ENCODE data around the gene TAOK2. TPM values are rescaled to one million over a fixed set of nuclear protein-coding genes. Genes with fewer than 3 reads are reported as not detected.

TAOK2 gene
- total and polyA plus RNA-seq, 2 of the 4 experiments (the other 2 are of a cell fraction) = 23.0 to 31.7 TPM

DNA sequence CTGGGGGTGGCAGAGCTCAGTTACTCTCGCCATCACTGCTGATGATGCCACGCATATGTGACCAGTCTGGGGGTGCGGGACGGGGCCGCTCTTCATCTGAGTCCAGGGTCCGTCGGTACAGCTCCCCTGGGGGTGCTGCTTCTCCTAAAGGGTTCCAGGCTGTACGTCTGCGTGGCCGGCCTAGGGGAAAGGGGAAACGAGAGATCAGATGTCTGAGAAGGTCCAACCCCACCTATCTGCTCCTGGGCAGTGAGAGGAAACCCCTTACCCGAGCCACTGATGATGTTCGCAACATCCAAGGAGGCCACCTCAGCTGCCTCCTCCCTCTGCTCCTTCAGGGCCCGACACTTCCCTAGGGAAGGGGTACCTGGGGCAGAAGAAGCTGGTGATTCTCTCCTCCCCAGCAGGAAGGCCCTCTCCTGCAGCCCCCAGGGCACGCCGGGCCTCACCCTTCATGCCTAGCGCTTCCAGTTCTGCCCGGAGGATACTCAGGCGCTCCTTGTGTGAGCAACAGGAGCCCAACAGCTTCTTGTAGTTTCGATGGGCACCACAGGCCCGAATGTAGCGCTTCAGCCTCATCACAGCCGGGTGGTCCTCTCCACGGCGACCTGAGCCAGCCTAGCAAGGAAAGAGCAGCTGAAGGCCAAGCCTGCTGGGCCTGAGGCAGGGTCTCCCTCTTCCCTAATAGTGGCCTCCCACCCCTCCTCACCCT, 19.7 kb downstream of the TAOK2 start:
- ATAC-seq (ENCODE audit: low read depth) = no peak
- Histone ChIP-seq H3K27ac (ENCODE audit: insufficient read depth, low read length) (no peak overlapping the region), H4K5ac (ENCODE audit: low read depth, low read length) (no peak overlapping the region), H2BK5ac (ENCODE audit: low read depth, low read length, poor library complexity, severe bottlenecking) (no peak overlapping the region), H3K9me1 (ENCODE audit: insufficient read depth, low read length) (peaks cover 5% of the 10 kb centered on the region; the same call in 1 of the 2 replicates), H3K36me3 (ENCODE audit: control insufficient read depth, insufficient read depth, low read length) (peaks cover 31% of the 10 kb centered on the region), H3K4me1 (ENCODE audit: control insufficient read depth, insufficient read depth, low read length) (peaks cover 8% of the 10 kb centered on the region), H4K8ac (ENCODE audit: low read depth in 2 of 2, low read length in 2 of 2) (no peak overlapping the region), H2BK20ac (ENCODE audit: low read depth, low read length) (no peak overlapping the region), H3K18ac (ENCODE audit: low read depth, low read length) (no peak overlapping the region), H2BK120ac (ENCODE audit: low read depth, low read length) (no peak overlapping the region), H3K4me2 (ENCODE audit: low read depth, low read length) (no peak overlapping the region), H3K23ac (ENCODE audit: low read depth, low read length) (no peak overlapping the region), H3K79me1 (ENCODE audit: low read depth in 1 of 2, low read length in 2 of 2) (peaks cover 11 to 40% of the 10 kb centered on the region in 2 experiments; a peak in 3 of 4 replicates), H2AK5ac (ENCODE audit: low read depth, low read length) (no peak overlapping the region), H2BK15ac (ENCODE audit: low read depth, low read length) (no peak overlapping the region), H3K4me3 (ENCODE audit: insufficient read depth, low read depth, low read length) (no peak overlapping the region), H3K27me3 (ENCODE audit: control insufficient read depth, insufficient read depth, low read length) (no peaks in the 10 kb centered on the region), H2AK9ac (replicated peaks; ENCODE audit: low read depth, low read length, poor library complexity) (peak overlapping the region; percentile 35), H3K14ac (replicated peaks; ENCODE audit: low read depth, low read length) (no peak overlapping the region), H3K9me3 (ENCODE audit: control insufficient read depth, insufficient read depth, low read length) (no peaks in the 10 kb centered on the region), H4K91ac (ENCODE audit: insufficient read depth, low read depth, low read length) (no peak overlapping the region), H3K9ac (ENCODE audit: low read depth, low read length) (no peak overlapping the region), H3K4ac (ENCODE audit: low read depth, low read length) (no peak overlapping the region), H2AFZ (replicated peaks; ENCODE audit: low read length, poor library complexity) (no peak overlapping the region), H4K20me1 (ENCODE audit: insufficient read depth, low read length) (no peaks in the 10 kb centered on the region), H3K56ac (ENCODE audit: extremely low read depth, insufficient read depth, low read length) (no peak overlapping the region)
- CTCF ChIA-PET = interaction anchor here (0.6 kb wide), 2 partner anchors 20 to 126 kb away, joined by 3 to 7 read pairs; no protein-coding TSS in a partner anchor
- no peak for TF ChIP-seq MXI1 (IDR thresholded peaks at IDR 0.05; ENCODE audit: borderline replicate concordance, low read depth, low read length)
- TF ChIP-seq RCOR1 (IDR thresholded peaks at IDR 0.05; ENCODE audit: insufficient replicate concordance, low read length) = no peak
- in situ Hi-C loops (cut with MboI; ENCODE audit: low sequenced_read_pairs) (no loop called here), dilution Hi-C loops (cut with HindIII; ENCODE audit: low sequenced_read_pairs, unreplicated experiment) (no loop called here), intact Hi-C loops (cut with micrococcal nuclease) (no loop called here)
- BruUV-seq (replicated peaks) = no TSS peak
- 95% methylated on average over 12 of the region's 25 CpGs; no CpG with 5 or more reads in 1 of the 2 experiments for WGBS, 2 experiments (ENCODE audit: extremely low coverage in 2 of 2, insufficient read length in 1 of 2)
- DNase-seq = no peak
- POLR2A ChIA-PET (ENCODE audit: unreplicated experiment) = no interaction called here
